GM21526 (cell line): ENCODE measurements around the gene DAPK1.
"Not testable (repeated sequence)": the region's sequence is repeated elsewhere in the genome, so short reads cannot be mapped to it uniquely, and the experiment has no call there.

ENCODE experiments used
- ATAC-seq: cut with Tn5 transposase; IDR thresholded peaks from one replicate; pipeline ENCODE4 v1.9.1; 2021; ENCODE audit warnings: moderate library complexity; ENCODE audit not compliant: unreplicated experiment, low FRiP score

Gene DAPK1

GRCh38 chr9:87722393-87723088 lies 224.9 kb downstream of the DAPK1 start:
- ATAC-seq = no peak

GRCh38 chr9:87725356-87725899 lies 227.8 kb downstream of the DAPK1 start:
- no peak for ATAC-seq

GRCh38 chr9:87725900-87726709 lies 228.4 kb downstream of the DAPK1 start, which contains the start of gene CTSL:
Gene CTSL, plus strand, starts transcription at chr9:87726119. Its CDS starts 1,485 bp downstream, at chr9:87727604.
- ATAC-seq = no peak

- no peak for ATAC-seq
These were observed 231.6 kb downstream of the DAPK1 start for GRCh38 chr9:87729246-87729645.

- no peak for ATAC-seq
These were observed 233.7 kb downstream of the DAPK1 start for GRCh38 chr9:87731321-87731720.

GRCh38 chr9:87732344-87732743 lies 234.7 kb downstream of the DAPK1 start:
- ATAC-seq = no peak

GRCh38 chr9:87732756-87733155 lies 235.1 kb downstream of the DAPK1 start:
- no peak for ATAC-seq

- ATAC-seq = no peak
These were observed 235.8 kb downstream of the DAPK1 start for GRCh38 chr9:87733273-87734052.

- ATAC-seq = no peak
These were observed 236.4 kb downstream of the DAPK1 start for GRCh38 chr9:87734106-87734505.

GRCh38 chr9:87739546-87739945 lies 241.9 kb downstream of the DAPK1 start:
- ATAC-seq = no peak

- ATAC-seq = no peak
These were observed 242.5 kb downstream of the DAPK1 start for GRCh38 chr9:87740209-87740608.

GRCh38 chr9:87741326-87741725 lies 243.7 kb downstream of the DAPK1 start:
- no peak for ATAC-seq

- ATAC-seq = no peak
These were observed 244.2 kb downstream of the DAPK1 start for GRCh38 chr9:87741891-87742290.

GRCh38 chr9:87742813-87743428 lies 245.3 kb downstream of the DAPK1 start:
- no peak for ATAC-seq

- ATAC-seq = not testable (repeated sequence)
These were observed 246.6 kb downstream of the DAPK1 start for GRCh38 chr9:87744247-87744646.

GRCh38 chr9:87746186-87746585 lies 248.5 kb downstream of the DAPK1 start:
- ATAC-seq = no peak

GRCh38 chr9:87748881-87749280 lies 251.2 kb downstream of the DAPK1 start:
- no peak for ATAC-seq

GRCh38 chr9:87749335-87750035 lies 251.8 kb downstream of the DAPK1 start:
- no peak for ATAC-seq

- ATAC-seq = no peak
These were observed 253.1 kb downstream of the DAPK1 start for GRCh38 chr9:87750726-87751125.

- ATAC-seq = no peak
These were observed 253.8 kb downstream of the DAPK1 start for GRCh38 chr9:87751423-87751822.
